GM12878 (cell line): ENCODE data around the gene USP5. TPM values are rescaled to one million over a fixed set of nuclear protein-coding genes. Genes with fewer than 3 reads are reported as not detected.

ENCODE experiments used
- ATAC-seq: fragments of 200-7000 bp; cut with Tn5 transposase; 3 replicates; pipeline ENCODE4 v1.9.1; 2020; ENCODE audit warnings: mild to moderate bottlenecking, moderate library complexity
- BruUV-seq: library from RNA; stranded (reverse); fragments of 400-500 nt; replicated peaks from 2 replicates; lab custom pipeline; 2021; lab: Mats Ljungman, UMichigan
- CTCF ChIA-PET: fragments of 300-600 bp; sonication (Branson Sonifier 250); formaldehyde crosslinking; extraction: SDS; loops from one replicate; lab custom pipeline; 2021; ENCODE audit warnings: inconsistent platforms; lab: Yijun Ruan, JAX
- POLR2A ChIA-PET: fragments of 350-600 bp; formaldehyde crosslinking; extraction: SDS; loops from one replicate; lab custom pipeline; 2021; ENCODE audit warnings: inconsistent platforms; lab: Charles Lee
- RAD21 ChIA-PET: fragments of 300-600 bp; sonication (Branson Sonifier 250); formaldehyde crosslinking; loops from one replicate; lab custom pipeline; 2023; ENCODE audit warnings: antibody characterized with exemption; ENCODE audit not compliant: unreplicated experiment; lab: Charles Lee
- SMC1A ChIA-PET: fragments of 300-600 bp; sonication (Branson Sonifier 250); formaldehyde crosslinking; loops from one replicate; lab custom pipeline; 2023; ENCODE audit not compliant: unreplicated experiment, uncharacterized antibody; lab: Charles Lee
- DNase-seq: peaks from one replicate; pipeline ENCODE4 v3.0.0-alpha.2; 2011; ENCODE audit warnings: low read depth, low spot score
- FAIRE-seq: peaks from 3 replicates; lab custom pipeline; 2011; peaks lifted over from hg19 to GRCh38; lab: Jason Lieb, UNC
- H2AFZ ChIP-seq: 2 replicates; pipeline ENCODE4 v1.6.0; 2011; ENCODE audit warnings: low read depth, low read length, control low read depth; ENCODE audit not compliant: control insufficient read depth
- H3K27ac ChIP-seq: 2 replicates; pipeline ENCODE4 v1.5.1; 2011; ENCODE audit warnings: control low read depth; ENCODE audit not compliant: control insufficient read depth, insufficient read depth
- H3K27me3 ChIP-seq, 2 experiments: replicated peaks in 1 of 2; 2 replicates each; pipeline versions ENCODE4 v1.6.0 to v1.6.1; 2011; ENCODE audit warnings: low read length in 1 of 2; ENCODE audit not compliant: control insufficient read depth in 2 of 2, insufficient read depth in 2 of 2
- H3K36me3 ChIP-seq, 2 experiments: 2 replicates each; pipeline ENCODE4 v1.5.1; 2011; ENCODE audit warnings: low read length in 1 of 2; ENCODE audit not compliant: control insufficient read depth in 2 of 2, insufficient read depth in 2 of 2
- H3K4me1 ChIP-seq: 2 replicates; pipeline ENCODE4 v1.6.1; 2011; ENCODE audit warnings: mild to moderate bottlenecking, low read length, moderate library complexity, mixed read lengths; ENCODE audit not compliant: control insufficient read depth, insufficient read depth
- H3K4me2 ChIP-seq: 2 replicates; pipeline ENCODE4 v1.6.0; 2011; ENCODE audit warnings: control low read depth; ENCODE audit not compliant: control insufficient read depth, insufficient read depth
- H3K4me3 ChIP-seq: fragments of 200-600 bp; sonication (generic); 2 replicates; pipeline ENCODE4 v1.5.1; 2016
- H3K79me2 ChIP-seq: 2 replicates; pipeline ENCODE4 v1.6.0; 2011; ENCODE audit warnings: low read length; ENCODE audit not compliant: control insufficient read depth, insufficient read depth
- H3K9ac ChIP-seq: 2 replicates; pipeline ENCODE4 v1.8.0; 2011; ENCODE audit warnings: low read length, control low read depth, mixed read lengths; ENCODE audit not compliant: control insufficient read depth, insufficient read depth
- H3K9me3 ChIP-seq: replicated peaks from 3 replicates; pipeline ENCODE4 v1.5.1; 2011; ENCODE audit warnings: mild to moderate bottlenecking, low read length; ENCODE audit not compliant: control insufficient read depth, insufficient read depth
- H4K20me1 ChIP-seq: 2 replicates; pipeline ENCODE4 v1.6.0; 2011; ENCODE audit not compliant: control insufficient read depth, insufficient read depth
- BCLAF1 ChIP-seq: fragments of 450-650 bp; IDR thresholded peaks from 2 replicates; pipeline ENCODE4 v1.6.1; 2017; ENCODE audit warnings: antibody characterized with exemption, mild to moderate bottlenecking, moderate library complexity
- BHLHE40 ChIP-seq, 2 experiments: fragments of 450-650 bp in 1 of 2; IDR thresholded peaks; 2 replicates each; pipeline ENCODE4 v1.6.1; 2011 to 2017; ENCODE audit warnings: low read depth in 2 of 2, borderline replicate concordance in 1 of 2, improper control_type of control experiment in 1 of 2, low read length in 1 of 2, mild to moderate bottlenecking in 1 of 2
- BRCA1 ChIP-seq: IDR thresholded peaks from 2 replicates; pipeline ENCODE4 v1.6.1; 2011; ENCODE audit warnings: low read depth, low read length, improper control_type of control experiment
- CBFB ChIP-seq: IDR thresholded peaks from 2 replicates; pipeline ENCODE4 v1.6.1; 2016; ENCODE audit warnings: antibody characterized with exemption, low read depth
- CBX3 ChIP-seq: fragments of 200-600 bp; sonication (generic); IDR thresholded peaks from 2 replicates; pipeline ENCODE4 v1.6.1; 2016; ENCODE audit warnings: low read depth, borderline replicate concordance
- CBX5 ChIP-seq: sonication (generic); IDR thresholded peaks from 2 replicates; pipeline ENCODE4 v1.6.1; 2016; ENCODE audit warnings: low read depth, moderate library complexity, mild to moderate bottlenecking, inconsistent platforms
- ESRRA ChIP-seq: IDR thresholded peaks from 2 replicates; pipeline ENCODE4 v1.6.1; 2012; ENCODE audit warnings: mild to moderate bottlenecking, low read length, improper control_type of control experiment
- IRF4 ChIP-seq: IDR thresholded peaks from 2 replicates; pipeline ENCODE4 v1.6.1; 2011; ENCODE audit warnings: low read depth, low read length
- MYB ChIP-seq: fragments of 150-350 bp; IDR thresholded peaks from 2 replicates; pipeline ENCODE4 v1.6.1; 2014; ENCODE audit warnings: mild to moderate bottlenecking, low read depth, low read length, borderline replicate concordance
- NBN ChIP-seq: fragments of 450-650 bp; IDR thresholded peaks from 2 replicates; pipeline ENCODE4 v1.6.1; 2016
- NFIC ChIP-seq: IDR thresholded peaks from 2 replicates; pipeline ENCODE4 v1.6.1; 2012; ENCODE audit warnings: low read depth, mild to moderate bottlenecking, inconsistent platforms, low read length, moderate library complexity
- NR2C2 ChIP-seq: IDR thresholded peaks from 2 replicates; pipeline ENCODE4 v1.6.1; 2011; ENCODE audit warnings: borderline replicate concordance, low read depth; ENCODE audit not compliant: control insufficient read depth, insufficient read length
- NR2F1 ChIP-seq: fragments of 450-650 bp; conservative IDR thresholded peaks from 2 replicates; pipeline ENCODE4 v1.6.1; 2017; ENCODE audit warnings: mild to moderate bottlenecking
- PAX8 ChIP-seq: fragments of 450-650 bp; IDR thresholded peaks from 2 replicates; pipeline ENCODE4 v1.6.1; 2017; ENCODE audit warnings: mild to moderate bottlenecking, moderate library complexity
- RBBP5 ChIP-seq: fragments of 200-600 bp; sonication (generic); conservative IDR thresholded peaks from 2 replicates; pipeline ENCODE4 v1.6.1; 2016
- STAT3 ChIP-seq: IDR thresholded peaks from 2 replicates; pipeline ENCODE4 v1.6.1; 2011; ENCODE audit warnings: low read depth, low read length, improper control_type of control experiment
- WGBS: methylation state at CpG from one replicate; pipeline ENCODE4 v1.1.6; 2016; ENCODE audit warnings: low lambda C conversion rate; ENCODE audit not compliant: insufficient replicate concordance, insufficient coverage; ENCODE audit errors: missing lambda C conversion rate; 5-methylcytosine and 5-hydroxymethylcytosine counted together
- in situ Hi-C: fragments of 300-500 bp; cut with MboI; formaldehyde crosslinking; loops from 9 replicates; pipeline ENCODE4 v1.14.3; 2018; ENCODE audit warnings: mixed read lengths
- intact Hi-C: fragments of 100-400 bp; cut with micrococcal nuclease; formaldehyde crosslinking; loops from one replicate; pipeline ENCODE4 v1.14.2; 2022; ENCODE audit not compliant: unreplicated experiment
- polyA plus RNA-seq, 11 experiments: library from polyadenylated mRNA; depleted of rRNA in 4 of 11; unstranded in 6 of 11; stranded (reverse) in 5 of 11; fragments of >200 nt; fragmentation: Nextera tagmentation in 4 of 11; fragmentation: Illumina TruSeq in 1 of 11; extraction: Ambion mirVana in 4 of 11; extraction: Trizol in 1 of 11; gene quantifications; 1 replicate in 1 of 11; 2 replicates in 10 of 11; pipeline versions ENCODE4 v1.2.1 to v1.2.3, GENCODE V29; 2011 to 2016; ENCODE audit warnings: inconsistent platforms in 2 of 11, missing spikeins in 2 of 11, low read depth in 1 of 11
- total RNA-seq, 4 experiments: library from RNA; depleted of rRNA in 3 of 4; stranded (reverse); fragments of >200 nt in 3 of 4; fragmentation: Illumina TruSeq in 1 of 4; extraction: Trizol in 1 of 4; gene quantifications; 2 replicates each; pipeline versions ENCODE4 v1.2.1 to v1.2.3, GENCODE V29; 2013 to 2021

USP5 gene
- total and polyA plus RNA-seq, 10 of the 15 experiments (the other 5 are each of a cell fraction or from before 2014, with no cell fraction given) = 2.5 to 124 (median 74.6) TPM

GRCh38 chr12:6860116-6860515 lies 8.2 kb downstream of the USP5 start:
- RAD21 ChIA-PET = interaction anchor here (1.0 kb wide), 1 partner anchor 13 kb away, joined by 3 read pairs; the partner anchor contains the start of gene SPSB2
- DNase-seq (no peak), FAIRE-seq (no peak), ATAC-seq (no peak)
- Histone ChIP-seq H4K20me1 (no peaks in the 10 kb centered on the region), H3K27me3 (no peaks in the 10 kb centered on the region), H3K4me3 (no peak overlapping the region), H3K36me3 (peaks cover 47 to 53% of the 10 kb centered on the region in 2 experiments), H3K4me2 (no peak overlapping the region), H3K4me1 (no peaks in the 10 kb centered on the region), H3K27ac (no peak overlapping the region), H3K79me2 (no peaks in the 10 kb centered on the region), H2AFZ (no peak overlapping the region), H3K9me3 (no peaks in the 10 kb centered on the region), H3K9ac (no peak overlapping the region)
- intact Hi-C loops = no loop called here
- POLR2A ChIA-PET = interaction anchor here (1.7 kb wide), 1 partner anchor 10 kb away, joined by 3 read pairs; the partner anchor contains the start of gene CDCA3
- CTCF ChIA-PET = interaction anchor here (1.3 to 1.5 kb wide), 2 partner anchors 12 to 22 kb away, joined by 3 to 5 read pairs; partner anchors contain the start of gene SPSB2
- TF ChIP-seq MYB (no peak), CBX3 (no peak), CBX5 (no peak), RBBP5 (no peak), STAT3 (no peak), BHLHE40 (IDR thresholded peaks at IDR 0.05; ENCODE audit: borderline replicate concordance in 1 of 2, low read depth in 2 of 2, low read length in 1 of 2) (no peak), IRF4 (no peak), BRCA1 (no peak), NR2C2 (no peak), NBN (no peak), CBFB (no peak), BCLAF1 (no peak), NR2F1 (no peak), NFIC (no peak), PAX8 (no peak), ESRRA (no peak)
- 99% methylated on average over 9 of the region's 9 CpGs for WGBS
- SMC1A ChIA-PET = interaction anchor here (1.4 kb wide), 1 partner anchor 21 kb away, joined by 3 read pairs; no protein-coding TSS in a partner anchor
- in situ Hi-C loops = no loop called here
- BruUV-seq = no TSS peak
